ENCODE data around the gene ATOH8. TPM values are rescaled to one million over a fixed set of nuclear protein-coding genes. Genes with fewer than 3 reads are reported as not detected.

Gene ATOH8
- total and polyA plus RNA-seq, 9 donors: 9.4 to 37.7 (median 29.6) TPM

DNA sequence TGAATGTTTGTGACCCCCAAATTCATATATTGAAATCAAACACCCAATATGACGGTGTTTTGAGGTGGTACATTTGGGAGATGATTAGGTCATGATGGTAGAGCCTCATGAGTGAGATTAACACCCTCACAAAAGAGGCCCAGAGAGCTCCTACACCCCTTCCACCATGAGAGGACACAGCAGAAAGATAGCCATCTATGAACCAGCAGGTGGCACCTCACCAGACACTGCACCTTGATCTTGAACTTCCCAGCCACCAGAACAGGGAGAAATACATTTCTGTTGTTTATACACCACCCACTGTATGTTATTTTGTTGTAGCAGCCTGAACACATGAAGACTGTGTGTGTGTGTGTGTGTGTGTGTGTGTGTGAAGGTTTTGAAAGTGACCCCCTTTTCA lies 76.9 kb downstream of the ATOH8 start:
- Histone ChIP-seq H3K36me3 (no peaks in the 10 kb centered on the region), H3K4me1 (ENCODE audit: insufficient read depth) (peaks cover 3% of the 10 kb centered on the region), H3K4me3 (no peak overlapping the region), H3K27me3 (no peaks in the 10 kb centered on the region), H3K9me3 (no peaks in the 10 kb centered on the region), H3K27ac (no peak overlapping the region)
- TF ChIP-seq CTCF (IDR thresholded peaks at IDR 0.05) (no peak), POLR2A (IDR thresholded peaks at IDR 0.05) (no peak), EP300 (IDR thresholded peaks at IDR 0.05) (no peak)
- no peak for DNase-seq
- 0 to 98% (median 54%) methylated on average over 1 of the region's 1 CpG for WGBS, 3 donors
- intact Hi-C loops (cut with DNase I): no loop called here

DNA sequence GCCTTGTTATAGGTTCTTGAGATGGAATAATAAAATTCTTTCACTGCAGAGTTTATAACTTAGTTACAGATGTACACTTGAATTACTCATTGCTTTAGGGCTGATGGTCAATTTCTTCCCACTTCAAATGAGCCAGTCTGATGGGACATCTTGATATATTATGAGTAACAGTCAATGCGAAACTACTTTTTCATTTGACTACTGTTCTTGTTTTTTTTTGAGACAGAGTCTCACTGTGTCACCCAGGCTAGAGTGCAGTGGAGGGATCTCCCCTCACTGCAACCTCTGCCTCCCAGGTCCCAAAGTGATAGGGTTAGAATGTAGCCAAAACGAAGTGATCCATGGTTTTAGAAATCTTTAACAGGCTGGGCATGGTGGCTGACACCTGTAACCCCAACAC lies 77.9 kb downstream of the ATOH8 start:
- Histone ChIP-seq H3K27ac (no peak overlapping the region), H3K4me3 (no peak overlapping the region), H3K9me3 (no peaks in the 10 kb centered on the region), H3K27me3 (no peaks in the 10 kb centered on the region), H3K36me3 (no peaks in the 10 kb centered on the region), H3K4me1 (ENCODE audit: insufficient read depth) (peaks cover 3% of the 10 kb centered on the region)
- 88 to 91% (median 90%) methylated on average over 2 of the region's 2 CpGs for WGBS, 3 donors
- TF ChIP-seq CTCF (IDR thresholded peaks at IDR 0.05): no peak
- no peak for TF ChIP-seq EP300 (IDR thresholded peaks at IDR 0.05)
- TF ChIP-seq POLR2A (IDR thresholded peaks at IDR 0.05): no peak
- intact Hi-C loops (cut with DNase I): no loop called here
- DNase-seq: no peak

DNA sequence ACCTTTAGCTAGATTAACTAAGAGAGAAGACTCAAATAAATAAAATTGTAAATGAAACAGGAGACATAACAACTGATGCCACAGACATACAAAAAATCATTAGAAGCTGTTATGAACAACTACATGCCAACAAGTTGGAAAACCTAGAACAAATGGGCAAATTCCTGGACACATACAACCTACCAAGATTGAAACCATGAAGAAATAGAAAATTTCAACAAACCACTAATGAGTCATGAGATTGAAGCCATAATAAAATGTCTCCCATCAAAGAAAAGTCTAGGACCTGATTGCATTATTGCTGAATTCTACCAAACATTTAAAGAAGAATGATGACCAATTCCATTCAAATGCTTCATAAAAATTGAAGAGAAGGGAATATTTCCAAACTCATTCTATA lies 80.7 kb downstream of the ATOH8 start:
- Histone ChIP-seq H3K9me3 (no peaks in the 10 kb centered on the region), H3K4me1 (ENCODE audit: insufficient read depth) (no peaks in the 10 kb centered on the region)
- intact Hi-C loops (cut with DNase I): no loop called here

More for the DNA sequence above, 80.7 kb downstream of the ATOH8 start:
- TF ChIP-seq POLR2A (IDR thresholded peaks at IDR 0.05) (no peak), CTCF (IDR thresholded peaks at IDR 0.05) (no peak), EP300 (IDR thresholded peaks at IDR 0.05) (no peak)
- no peak overlapping the region for H3K4me3 ChIP-seq
- no peaks in the 10 kb centered on the region for H3K27me3 ChIP-seq
- H3K27ac ChIP-seq: no peak overlapping the region
- no peak for DNase-seq
- H3K36me3 ChIP-seq: no peaks in the 10 kb centered on the region

Small RNAs within 50 kb of the gene (microRNA-seq; reads per million reads assigned to microRNA genes)
- gene MIR6071: 0 reads per million in 3 donors

Small RNAs within 50 kb of the gene (small RNA-seq; reads per million reads assigned to genes)
- gene MIR6071: not detected
- not detected for gene RN7SKP83
- not detected for gene RNU1-38P

Other genes with a start within 250 kb of the ATOH8 start
- gene MAT2A, start 214.8 kb upstream of the ATOH8 start, total RNA-seq: 100 to 1,000 TPM; 128 to 766 (median 228) TPM
- gene MAT2A, start 214.8 kb upstream of the ATOH8 start, polyA plus RNA-seq: 100 to 1,000 TPM in 1 of 2 donors, 10 to 100 TPM in 1; 70.8 to 224 TPM
- 10 to 100 TPM; 23.8 to 35.5 (median 33.9) TPM for gene GGCX, start 192.5 kb upstream of the ATOH8 start, total RNA-seq
- 10 to 100 TPM; 14.2 to 33.3 TPM for gene GGCX, start 192.5 kb upstream of the ATOH8 start, polyA plus RNA-seq
- gene VAMP8, start 176.4 kb upstream of the ATOH8 start, total RNA-seq: 10 to 100 TPM in 5 of 7 donors, 1 to 10 TPM in 2; 5.9 to 58.4 (median 14.0) TPM
- gene VAMP8, start 176.4 kb upstream of the ATOH8 start, polyA plus RNA-seq: 10 to 100 TPM; 25.5 to 54.3 TPM
- gene VAMP5, start 169.6 kb upstream of the ATOH8 start, total RNA-seq: 10 to 100 TPM; 25.6 to 59.1 (median 48.5) TPM
- gene VAMP5, start 169.6 kb upstream of the ATOH8 start, polyA plus RNA-seq: 10 to 100 TPM; 35.7 to 99.5 TPM
- 100 to 1,000 TPM in 1 of 7 donors, 10 to 100 TPM in 6; 61.1 to 108 (median 93.3) TPM for gene RNF181, start 158.2 kb upstream of the ATOH8 start, total RNA-seq
- 100 to 1,000 TPM; 123 to 148 TPM for gene RNF181, start 158.2 kb upstream of the ATOH8 start, polyA plus RNA-seq
- gene TMEM150A, start 151.3 kb upstream of the ATOH8 start, total RNA-seq: 10 to 100 TPM; 12.5 to 27.1 (median 18.6) TPM
- gene TMEM150A, start 151.3 kb upstream of the ATOH8 start, polyA plus RNA-seq: 10 to 100 TPM in 1 of 2 donors, 1 to 10 TPM in 1; 7.0 to 17.8 TPM
- 10 to 100 TPM; 14.6 to 45.4 (median 35.5) TPM for gene C2orf68, start 141.9 kb upstream of the ATOH8 start, total RNA-seq
- 10 to 100 TPM; 22.1 to 31.5 TPM for gene C2orf68, start 141.9 kb upstream of the ATOH8 start, polyA plus RNA-seq
- gene USP39, start 137.8 kb upstream of the ATOH8 start, total RNA-seq: 10 to 100 TPM; 37.6 to 60.0 (median 42.2) TPM
- gene USP39, start 137.8 kb upstream of the ATOH8 start, polyA plus RNA-seq: 10 to 100 TPM; 37.6 to 52.6 TPM
- gene SFTPB, start 85.8 kb upstream of the ATOH8 start, total RNA-seq: 10 to 100 TPM in 1 of 7 donors, 1 to 10 TPM in 3, under 1 TPM in 2, not detected in 1; 0.27 to 15.4 (median 1.1) TPM
- gene SFTPB, start 85.8 kb upstream of the ATOH8 start, polyA plus RNA-seq: under 1 TPM in 1 of 2 donors, not detected in 1; 0.97 TPM
- gene GNLY, start 59.6 kb upstream of the ATOH8 start, total RNA-seq: 1 to 10 TPM in 5 of 7 donors, under 1 TPM in 2; 0.46 to 5.1 (median 1.1) TPM
- 10 to 100 TPM in 1 of 2 donors, under 1 TPM in 1; 0.67 to 10.8 TPM for gene GNLY, start 59.6 kb upstream of the ATOH8 start, polyA plus RNA-seq
- gene ST3GAL5, start 135.0 kb downstream of the ATOH8 start, total RNA-seq: 10 to 100 TPM; 12.8 to 52.7 (median 22.2) TPM
- gene ST3GAL5, start 135.0 kb downstream of the ATOH8 start, polyA plus RNA-seq: 10 to 100 TPM; 11.6 to 31.1 TPM